ENCODE data around the gene LTBP1.

DNA sequence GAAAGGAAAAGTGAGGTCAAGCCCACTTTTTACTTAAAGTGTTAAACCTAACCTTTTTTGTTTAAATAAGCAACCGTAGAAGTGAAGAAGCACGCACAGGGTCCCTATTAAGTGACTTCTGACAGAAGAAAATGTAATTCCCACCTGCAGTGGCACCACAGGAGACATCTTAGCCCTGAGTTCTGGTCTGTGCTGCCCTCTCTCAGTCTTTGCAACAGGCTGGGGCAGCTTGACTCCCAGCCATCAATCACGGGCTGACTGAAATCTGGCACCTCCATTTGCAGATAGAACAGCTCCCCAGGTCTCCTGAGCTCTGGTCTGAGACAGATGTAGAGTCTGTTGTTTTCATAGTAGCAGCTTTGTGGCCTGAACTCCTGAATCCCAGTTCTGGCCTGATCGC lies 170.0 kb downstream of the LTBP1 start:
- TF ChIP-seq, protein P1, sequence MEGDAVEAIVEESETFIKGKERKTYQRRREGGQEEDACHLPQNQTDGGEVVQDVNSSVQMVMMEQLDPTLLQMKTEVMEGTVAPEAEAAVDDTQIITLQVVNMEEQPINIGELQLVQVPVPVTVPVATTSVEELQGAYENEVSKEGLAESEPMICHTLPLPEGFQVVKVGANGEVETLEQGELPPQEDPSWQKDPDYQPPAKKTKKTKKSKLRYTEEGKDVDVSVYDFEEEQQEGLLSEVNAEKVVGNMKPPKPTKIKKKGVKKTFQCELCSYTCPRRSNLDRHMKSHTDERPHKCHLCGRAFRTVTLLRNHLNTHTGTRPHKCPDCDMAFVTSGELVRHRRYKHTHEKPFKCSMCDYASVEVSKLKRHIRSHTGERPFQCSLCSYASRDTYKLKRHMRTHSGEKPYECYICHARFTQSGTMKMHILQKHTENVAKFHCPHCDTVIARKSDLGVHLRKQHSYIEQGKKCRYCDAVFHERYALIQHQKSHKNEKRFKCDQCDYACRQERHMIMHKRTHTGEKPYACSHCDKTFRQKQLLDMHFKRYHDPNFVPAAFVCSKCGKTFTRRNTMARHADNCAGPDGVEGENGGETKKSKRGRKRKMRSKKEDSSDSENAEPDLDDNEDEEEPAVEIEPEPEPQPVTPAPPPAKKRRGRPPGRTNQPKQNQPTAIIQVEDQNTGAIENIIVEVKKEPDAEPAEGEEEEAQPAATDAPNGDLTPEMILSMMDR (conservative IDR thresholded peaks at IDR 0.05; ENCODE audit: low read depth, low read length) = no peak
- no peak for TF ChIP-seq EZH2 (IDR thresholded peaks at IDR 0.05; ENCODE audit: borderline replicate concordance, low read depth, low read length, poor library complexity, severe bottlenecking)
